Stimulated activated CD8-positive, alpha-beta memory T cell treated with anti-CD3 and anti-CD28 coated beads, Interleukin-12 subunit alpha, Interleukin-12 subunit beta, amount 100 ng/mL, for 24 hours (primary cell): ENCODE measurements around the gene KCNIP4.

Experiments
- DNase-seq: peaks from one replicate; pipeline ENCODE4 v3.0.0-alpha.2; 2020; ENCODE audit errors: extremely low read depth

The KCNIP4 gene

GRCh38 chr4:21848021-21848420 lies 100.6 kb downstream of the KCNIP4 start:
- DNase-seq, result no peak

GRCh38 chr4:21845663-21846062 lies 102.9 kb downstream of the KCNIP4 start:
- no peak for DNase-seq

GRCh38 chr4:21835712-21836111 lies 112.9 kb downstream of the KCNIP4 start:
- no peak for DNase-seq

- DNase-seq, result no peak
Measured at GRCh38 chr4:21830272-21830671, 118.3 kb downstream of the KCNIP4 start.

- DNase-seq, result no peak
Measured at GRCh38 chr4:21827575-21827974, 121.0 kb downstream of the KCNIP4 start.

- no peak for DNase-seq
Measured at GRCh38 chr4:21826071-21826470, 122.5 kb downstream of the KCNIP4 start.

GRCh38 chr4:21819086-21819485 lies 129.5 kb downstream of the KCNIP4 start:
- no peak for DNase-seq

- no peak for DNase-seq
Measured at GRCh38 chr4:21815651-21816377, 132.8 kb downstream of the KCNIP4 start.

GRCh38 chr4:21811565-21811964 lies 137.0 kb downstream of the KCNIP4 start:
- DNase-seq, result no peak

- DNase-seq, result no peak
Measured at GRCh38 chr4:21806991-21807390, 141.6 kb downstream of the KCNIP4 start.

GRCh38 chr4:21802406-21802805 lies 146.2 kb downstream of the KCNIP4 start:
- no peak for DNase-seq

- no peak for DNase-seq
Measured at GRCh38 chr4:21801661-21802385, 146.7 kb downstream of the KCNIP4 start.

- DNase-seq, result no peak
Measured at GRCh38 chr4:21795091-21795490, 153.5 kb downstream of the KCNIP4 start.

GRCh38 chr4:21792736-21793135 lies 155.8 kb downstream of the KCNIP4 start:
- DNase-seq, result no peak

- no peak for DNase-seq
Measured at GRCh38 chr4:21790438-21791029, 158.0 kb downstream of the KCNIP4 start.

GRCh38 chr4:21780148-21780547 lies 168.4 kb downstream of the KCNIP4 start:
- DNase-seq, result no peak

- DNase-seq, result no peak
Measured at GRCh38 chr4:21778702-21779101, 169.9 kb downstream of the KCNIP4 start.

GRCh38 chr4:21775703-21776102 lies 172.9 kb downstream of the KCNIP4 start:
- DNase-seq, result no peak

- DNase-seq, result no peak
Measured at GRCh38 chr4:21769404-21770147, 179.0 kb downstream of the KCNIP4 start.

GRCh38 chr4:21768349-21769310 lies 179.9 kb downstream of the KCNIP4 start:
- no peak for DNase-seq

GRCh38 chr4:21765810-21766407 lies 182.7 kb downstream of the KCNIP4 start:
- no peak for DNase-seq
